IPS-18c (cell line): ENCODE results near the gene COA3.
"Not testable (repeated sequence)": the region's sequence is repeated elsewhere in the genome, so short reads cannot be mapped to it uniquely, and the experiment has no call there.

Experiments
- H3K4me3 ChIP-seq: 2 replicates; pipeline ENCODE4 v1.7.0; 2013; ENCODE audit warnings: low read depth, mild to moderate bottlenecking, low read length, moderate library complexity; ENCODE audit not compliant: insufficient read depth
- H3K9me3 ChIP-seq: one replicate; pipeline ENCODE4 v1.6.1; 2013; ENCODE audit warnings: mild to moderate bottlenecking, low read length, moderate library complexity; ENCODE audit not compliant: control insufficient read depth, insufficient read depth

The COA3 gene

GRCh38 chr17:42772945-42773289, 25.6 kb downstream of the COA3 start:
- Histone ChIP-seq H3K4me3 (peak overlapping the region; percentile 91), H3K9me3 (no peaks in the 10 kb centered on the region)

DNA sequence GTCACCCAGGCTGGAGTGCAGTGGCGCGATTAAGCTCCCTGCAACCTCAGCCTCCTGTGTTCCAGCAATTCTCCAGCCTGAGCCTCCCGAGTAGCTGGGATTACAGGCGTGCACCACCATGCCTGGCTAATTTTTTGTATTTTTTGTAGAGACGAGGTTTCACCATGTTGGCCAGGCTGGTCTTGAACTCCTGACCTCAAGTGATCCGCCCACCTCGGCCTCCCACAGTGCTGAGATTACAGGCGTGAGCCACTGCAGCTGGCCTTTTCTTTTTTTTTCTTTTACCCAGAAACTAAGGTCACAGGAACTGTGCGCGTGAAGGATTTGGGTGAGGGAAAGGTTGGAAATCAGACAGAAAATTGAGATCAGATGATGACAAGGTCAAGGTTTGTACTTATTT, 28.5 kb downstream of the COA3 start:
- not testable (repeated sequence) for H3K4me3 ChIP-seq

GRCh38 chr17:42768006-42768405, 30.5 kb downstream of the COA3 start:
- not testable (repeated sequence) for H3K4me3 ChIP-seq, H3K9me3 ChIP-seq

More for the DNA sequence above, 28.5 kb downstream of the COA3 start:
- not testable (repeated sequence) for H3K9me3 ChIP-seq

DNA sequence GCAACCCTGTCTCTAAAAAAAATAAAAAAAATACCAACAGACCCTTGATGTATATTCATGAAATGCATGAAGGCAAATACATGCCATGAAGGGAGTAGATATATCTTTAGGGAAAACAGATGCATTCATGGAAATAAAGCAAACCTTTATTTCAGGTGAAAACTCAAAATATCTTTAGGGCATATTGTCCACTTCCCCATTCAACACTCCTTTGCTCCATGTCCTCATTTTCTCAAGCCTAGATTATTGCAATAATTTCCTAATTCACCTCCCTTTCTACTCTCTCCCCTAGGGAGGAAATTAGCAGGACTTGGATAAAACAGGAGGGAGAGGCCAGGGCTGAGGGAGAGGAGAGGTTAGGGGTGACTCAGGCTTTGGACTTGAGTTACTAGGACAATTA, 31.0 kb downstream of the COA3 start:
- Histone ChIP-seq H3K4me3 (no peak overlapping the region), H3K9me3 (no peaks in the 10 kb centered on the region)

DNA sequence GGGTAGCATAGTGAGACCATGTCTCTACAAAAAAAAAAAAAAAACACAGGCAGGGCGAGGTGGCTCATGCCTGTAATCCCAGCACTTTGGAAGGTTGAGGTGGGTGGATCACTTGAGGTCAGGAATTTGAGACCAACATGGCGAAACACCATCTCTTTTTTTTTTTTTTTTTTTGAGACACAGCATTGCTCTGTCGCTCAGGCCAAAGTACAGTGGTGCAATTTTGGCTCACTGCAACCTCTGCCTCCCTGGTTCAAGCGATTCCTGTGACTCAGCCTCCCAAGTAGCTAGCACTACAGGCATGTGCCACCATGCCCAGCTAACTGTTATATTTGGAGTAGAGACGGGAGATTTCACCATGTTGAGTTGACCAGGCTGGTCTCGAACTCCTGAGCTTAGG, 32.4 kb downstream of the COA3 start:
- H3K4me3 ChIP-seq, result no peak overlapping the region
- no peaks in the 10 kb centered on the region for H3K9me3 ChIP-seq

DNA sequence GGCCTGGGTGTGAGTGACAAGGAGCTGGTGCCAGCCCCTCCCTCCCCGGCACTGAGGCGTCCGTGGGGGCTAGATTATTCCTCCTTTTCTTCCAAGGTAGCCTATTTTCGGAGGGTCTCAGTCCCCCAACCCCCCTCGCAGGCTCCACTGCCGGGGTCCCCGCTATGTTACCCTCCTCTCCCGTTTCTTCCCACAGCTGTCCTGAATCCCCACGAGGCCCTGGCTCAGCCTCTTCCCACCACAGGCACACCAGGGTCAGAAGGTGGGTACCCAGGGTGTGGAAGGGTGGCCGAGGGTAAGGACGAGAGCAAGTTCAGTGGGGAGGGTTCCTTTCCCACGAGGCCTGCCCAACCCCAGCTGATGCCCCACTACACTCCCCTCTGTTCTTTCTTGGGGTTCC, 36.9 kb downstream of the COA3 start:
- Histone ChIP-seq H3K9me3 (no peaks in the 10 kb centered on the region), H3K4me3 (peak overlapping the region; percentile 72)

GRCh38 chr17:42760652-42761581, 37.6 kb downstream of the COA3 start, which contains the start of gene RAMP2:
TSS of gene RAMP2 (plus strand) at chr17:42761227. CDS start at chr17:42761262, 35 bp downstream.
- peak within 1 kb of the TSS; percentile 72 for H3K4me3 ChIP-seq
- H3K9me3 ChIP-seq, result no peaks in the 10 kb centered on the region

GRCh38 chr17:42759982-42760651, 38.4 kb downstream of the COA3 start:
- Histone ChIP-seq H3K9me3 (no peaks in the 10 kb centered on the region), H3K4me3 (peak overlapping the region; percentile 72)

GRCh38 chr17:42754782-42755181, 43.7 kb downstream of the COA3 start:
- no peak overlapping the region for H3K4me3 ChIP-seq
- no peaks in the 10 kb centered on the region for H3K9me3 ChIP-seq

DNA sequence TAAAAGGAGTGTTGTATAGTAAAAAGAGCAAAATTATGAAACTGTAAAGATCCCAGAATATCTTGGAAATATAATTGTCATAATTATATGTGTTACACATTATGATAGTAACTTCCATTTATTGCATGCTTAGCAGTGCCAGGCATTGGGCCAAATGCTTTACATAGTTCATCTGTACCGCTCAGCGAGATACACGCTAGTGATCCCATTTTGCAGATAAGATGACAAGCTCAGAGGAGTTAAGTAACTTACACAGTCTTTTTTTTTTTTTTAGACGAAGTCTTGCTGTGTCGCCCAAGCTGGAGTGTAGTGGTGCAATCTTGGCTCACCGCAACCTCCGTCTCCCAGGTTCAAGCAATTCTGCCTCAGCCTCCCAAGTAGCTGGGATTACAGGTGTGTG, 46.9 kb downstream of the COA3 start:
- H3K4me3 ChIP-seq, result no peak overlapping the region
- no peaks in the 10 kb centered on the region for H3K9me3 ChIP-seq

DNA sequence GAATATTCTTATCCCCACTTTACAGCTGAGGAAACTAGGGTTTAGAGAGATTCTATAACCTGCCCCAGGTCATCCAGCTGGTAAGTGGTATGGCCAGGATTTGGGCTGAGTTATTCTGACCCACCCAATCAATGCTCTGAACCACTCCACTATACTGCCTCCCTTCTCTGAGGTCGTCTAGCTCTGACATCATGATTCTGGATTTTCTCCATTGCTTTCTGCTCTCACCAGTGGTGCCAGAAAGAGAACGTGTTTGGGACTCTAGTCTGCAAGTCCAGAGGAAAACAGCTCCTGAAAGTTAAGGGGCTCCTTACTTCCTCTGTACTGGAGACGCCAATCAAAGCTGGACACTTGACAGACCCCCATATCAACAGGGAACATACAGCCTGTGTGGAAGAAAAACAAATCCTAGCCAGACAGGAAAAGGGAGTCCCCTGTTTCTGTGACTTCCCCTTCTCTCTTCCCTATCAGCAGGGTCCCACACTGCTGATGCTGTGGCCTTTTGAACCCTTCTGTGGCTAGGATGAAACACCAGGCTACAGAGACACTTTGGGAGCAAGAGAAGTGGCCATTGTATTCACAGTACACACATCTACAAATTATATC, 47.7 kb downstream of the COA3 start:
- H3K9me3 ChIP-seq, result no peaks in the 10 kb centered on the region
- no peak overlapping the region for H3K4me3 ChIP-seq

GRCh38 chr17:42748908-42749798, 49.4 kb downstream of the COA3 start:
- H3K9me3 ChIP-seq, result no peaks in the 10 kb centered on the region
- H3K4me3 ChIP-seq, result no peak overlapping the region

GRCh38 chr17:42748202-42748907, 50.1 kb downstream of the COA3 start:
- no peaks in the 10 kb centered on the region for H3K9me3 ChIP-seq
- no peak overlapping the region for H3K4me3 ChIP-seq
